Activated B cell treated with CpG ODN at 0.5 μM for 24 hours (primary cell): ENCODE results near the gene PIEZO1. TPM values are rescaled to one million over a fixed set of nuclear protein-coding genes. Genes with fewer than 3 reads are reported as not detected.
"Not testable (repeated sequence)": the region's sequence is repeated elsewhere in the genome, so short reads cannot be mapped to it uniquely, and the experiment has no call there.

ENCODE experiments used
- ATAC-seq: fragments of 200-7000 bp; cut with Tn5 transposase; one replicate; pipeline ENCODE4 v1.10.0; 2021; ENCODE audit warnings: low read depth, mild to moderate bottlenecking, moderate library complexity
- CTCF ChIA-PET: fragments of 350-600 bp; sonication (Branson Sonifier 250); formaldehyde crosslinking; loops from one replicate; lab custom pipeline; 2021; ENCODE audit warnings: antibody characterized with exemption; lab: Charles Lee
- POLR2A ChIA-PET: fragments of 350-600 bp; sonication (Branson Sonifier 250); formaldehyde crosslinking; loops from one replicate; lab custom pipeline; 2021; ENCODE audit warnings: antibody characterized with exemption; lab: Charles Lee
- DNase-seq: peaks from one replicate; pipeline ENCODE4 v3.0.0; 2022
- H3K27ac Mint-ChIP-seq: one replicate; pipeline ENCODE4 v1.8.0; 2020; ENCODE audit warnings: mixed read lengths
- H3K27me3 Mint-ChIP-seq: one replicate; pipeline ENCODE4 v1.8.0; 2021; ENCODE audit warnings: mixed read lengths
- H3K36me3 Mint-ChIP-seq: one replicate; pipeline ENCODE4 v1.8.0; 2021; ENCODE audit warnings: low read depth, mixed read lengths
- H3K4me1 Mint-ChIP-seq: one replicate; pipeline ENCODE4 v1.8.0; 2021; ENCODE audit warnings: mixed read lengths
- H3K4me3 Mint-ChIP-seq: one replicate; pipeline ENCODE4 v1.8.0; 2020; ENCODE audit warnings: mild to moderate bottlenecking, mixed read lengths
- H3K9me3 Mint-ChIP-seq: one replicate; pipeline ENCODE4 v1.8.0; 2020; ENCODE audit warnings: mixed read lengths
- CTCF ChIP-seq: fragments of 200-600 bp; IDR thresholded peaks from one replicate; pipeline ENCODE4 v1.8.0; 2022; ENCODE audit warnings: antibody characterized with exemption, mild to moderate bottlenecking
- intact Hi-C: fragments of 100-400 bp; cut with micrococcal nuclease; formaldehyde crosslinking; loops from one replicate; pipeline ENCODE4 v1.15.1; 2024
- total RNA-seq: library from RNA; stranded (reverse); gene quantifications from 2 replicates; pipeline ENCODE4 v1.2.3, GENCODE V29; 2022

Gene PIEZO1
- total RNA-seq, 1 donor from 2014 or later, result 85.9 TPM

GRCh38 chr16:88792668-88793250, 7.7 kb upstream of the PIEZO1 start:
- H3K9me3 Mint-ChIP-seq, result no peaks in the 10 kb centered on the region
- ATAC-seq, result no peak
- intact Hi-C loops, result no loop called here
- no peaks in the 10 kb centered on the region for H3K27me3 Mint-ChIP-seq
- no peak for TF ChIP-seq CTCF
- no peak overlapping the region for H3K27ac Mint-ChIP-seq
- POLR2A ChIA-PET, result interaction anchor here (0.5 to 2.0 kb wide), 4 partner anchors 9 to 449 kb away, joined by 3 to 18 read pairs (median 6); partner anchors contain the start of gene APRT
- no peak for DNase-seq
- peaks cover 52% of the 10 kb centered on the region for H3K4me1 Mint-ChIP-seq
- no peaks in the 10 kb centered on the region for H3K36me3 Mint-ChIP-seq
- CTCF ChIA-PET, result interaction anchor here (0.9 to 1.7 kb wide), 2 partner anchors 50 to 55 kb away, joined by 3 to 10 read pairs; no protein-coding TSS in a partner anchor
- H3K4me3 Mint-ChIP-seq, result no peak overlapping the region

- ChIA-PET POLR2A (interaction anchor here (0.9 to 1.4 kb wide), 2 partner anchors 9 to 55 kb away, joined by 3 read pairs; no protein-coding TSS in a partner anchor), CTCF (interaction anchor here (0.9 kb wide), 1 partner anchor 49 kb away, joined by 3 read pairs; no protein-coding TSS in a partner anchor)
- DNase-seq (no peak), ATAC-seq (no peak)
- peaks cover 52% of the 10 kb centered on the region for H3K4me1 Mint-ChIP-seq
- H3K9me3 Mint-ChIP-seq, result no peaks in the 10 kb centered on the region
- H3K4me3 Mint-ChIP-seq, result no peak overlapping the region
- no peak overlapping the region for H3K27ac Mint-ChIP-seq
- intact Hi-C loops, result no loop called here
- TF ChIP-seq CTCF, result no peak
- H3K27me3 Mint-ChIP-seq, result no peaks in the 10 kb centered on the region
- no peaks in the 10 kb centered on the region for H3K36me3 Mint-ChIP-seq
Observed at GRCh38 chr16:88792078-88792550, 7.1 kb upstream of the PIEZO1 start.

GRCh38 chr16:88790312-88791211, 5.5 kb upstream of the PIEZO1 start:
- POLR2A ChIA-PET, result no interaction called here
- no peaks in the 10 kb centered on the region for H3K9me3 Mint-ChIP-seq
- no peaks in the 10 kb centered on the region for H3K27me3 Mint-ChIP-seq
- CTCF ChIA-PET, result no interaction called here
- H3K4me1 Mint-ChIP-seq, result peaks cover 52% of the 10 kb centered on the region
- H3K4me3 Mint-ChIP-seq, result peak overlapping the region; percentile 55
- ATAC-seq, result peak; percentile 71
- peak; percentile 34 for DNase-seq
- H3K36me3 Mint-ChIP-seq, result no peaks in the 10 kb centered on the region
- intact Hi-C loops, result loop anchor here (1.0 kb wide), 1 partner anchor 12 kb away; no protein-coding TSS in a partner anchor
- no peak for TF ChIP-seq CTCF
- H3K27ac Mint-ChIP-seq, result peak overlapping the region; percentile 79

GRCh38 chr16:88789594-88789993, 4.6 kb upstream of the PIEZO1 start:
- Mint-ChIP-seq H3K9me3 (no peaks in the 10 kb centered on the region), H3K36me3 (no peaks in the 10 kb centered on the region), H3K27ac (peak overlapping the region; percentile 21), H3K4me3 (no peak overlapping the region), H3K4me1 (peaks cover 44% of the 10 kb centered on the region), H3K27me3 (no peaks in the 10 kb centered on the region)
- intact Hi-C loops, result loop anchor here (10.0 kb wide), 1 partner anchor 155 kb away; the partner anchor contains the start of gene IL17C
- no peak for ATAC-seq
- no peak for DNase-seq
- no peak for TF ChIP-seq CTCF
- POLR2A ChIA-PET, result no interaction called here
- CTCF ChIA-PET, result no interaction called here

- DNase-seq, H3K9me3 Mint-ChIP-seq, POLR2A ChIA-PET, H3K27me3 Mint-ChIP-seq, H3K36me3 Mint-ChIP-seq, H3K4me3 Mint-ChIP-seq, ATAC-seq, H3K27ac Mint-ChIP-seq: not testable (repeated sequence)
- peaks cover 42% of the 10 kb centered on the region for H3K4me1 Mint-ChIP-seq
- intact Hi-C loops, result loop anchor here (10.0 kb wide), 1 partner anchor 154 kb away; the partner anchor contains the start of gene IL17C
- CTCF ChIA-PET, result interaction anchor here (5.9 kb wide), 1 partner anchor 52 kb away, joined by 56 read pairs; no protein-coding TSS in a partner anchor
Observed at GRCh38 chr16:88788749-88789148, 3.7 kb upstream of the PIEZO1 start.
